ENCODE measurements around the gene L3MBTL4.

L3MBTL4 gene

GRCh38 chr18:5979971-5980457 lies 434.7 kb downstream of the L3MBTL4 start:
- FAIRE-seq = no peak

- no peak for FAIRE-seq
Measured at GRCh38 chr18:5979176-5979888, 435.4 kb downstream of the L3MBTL4 start.

- FAIRE-seq = no peak
Measured at GRCh38 chr18:5977022-5977421, 437.7 kb downstream of the L3MBTL4 start.

- FAIRE-seq = no peak
Measured at GRCh38 chr18:5975111-5976002, 439.4 kb downstream of the L3MBTL4 start.

- FAIRE-seq = no peak
Measured at GRCh38 chr18:5974696-5975095, 440.0 kb downstream of the L3MBTL4 start.

- FAIRE-seq = no peak
Measured at GRCh38 chr18:5973099-5973498, 441.6 kb downstream of the L3MBTL4 start.

GRCh38 chr18:5972298-5972697 lies 442.4 kb downstream of the L3MBTL4 start:
- FAIRE-seq = no peak

- FAIRE-seq = no peak
Measured at GRCh38 chr18:5969989-5970403, 444.7 kb downstream of the L3MBTL4 start.

- FAIRE-seq = no peak
Measured at GRCh38 chr18:5969355-5969988, 445.2 kb downstream of the L3MBTL4 start.

- FAIRE-seq = no peak
Measured at GRCh38 chr18:5967666-5968065, 447.0 kb downstream of the L3MBTL4 start.

GRCh38 chr18:5967007-5967406 lies 447.7 kb downstream of the L3MBTL4 start:
- no peak for FAIRE-seq

GRCh38 chr18:5966514-5966913 lies 448.2 kb downstream of the L3MBTL4 start:
- FAIRE-seq = no peak

- FAIRE-seq = no peak
Measured at GRCh38 chr18:5964996-5965395, 449.7 kb downstream of the L3MBTL4 start.

GRCh38 chr18:5964596-5964995 lies 450.1 kb downstream of the L3MBTL4 start:
- no peak for FAIRE-seq

- no peak for FAIRE-seq
Measured at GRCh38 chr18:5964108-5964507, 450.6 kb downstream of the L3MBTL4 start.

- no peak for FAIRE-seq
Measured at GRCh38 chr18:5963267-5963666, 451.4 kb downstream of the L3MBTL4 start.

GRCh38 chr18:5962362-5962761 lies 452.3 kb downstream of the L3MBTL4 start:
- no peak for FAIRE-seq

- FAIRE-seq = no peak
Measured at GRCh38 chr18:5961828-5962150, 452.9 kb downstream of the L3MBTL4 start.

- FAIRE-seq = no peak
Measured at GRCh38 chr18:5961097-5961827, 453.4 kb downstream of the L3MBTL4 start.

GRCh38 chr18:5958822-5959221 lies 455.9 kb downstream of the L3MBTL4 start:
- FAIRE-seq = no peak

GRCh38 chr18:5955861-5956260 lies 458.9 kb downstream of the L3MBTL4 start:
- FAIRE-seq = no peak

- FAIRE-seq = no peak
Measured at GRCh38 chr18:5951515-5952091, 463.1 kb downstream of the L3MBTL4 start.

- no peak for FAIRE-seq
Measured at GRCh38 chr18:5948781-5949180, 465.9 kb downstream of the L3MBTL4 start.

All from G401.6 (cell line).